Lower lobe of right lung (tissue), 2 donors: Measurements from ENCODE around the gene GPBP1L1. TPM values are rescaled to one million over a fixed set of nuclear protein-coding genes. Genes with fewer than 3 reads are reported as not detected.

ENCODE experiments used
- ATAC-seq, 2 donors: fragments of 200-7000 bp; cut with Tn5 transposase; one replicate each; pipeline ENCODE4 v1.9.1; 2020 to 2022; ENCODE audit warnings: mild to moderate bottlenecking in 2 of 2, moderate library complexity in 2 of 2
- DNase-seq: peaks from one replicate; pipeline ENCODE4 v3.0.0-alpha.2; 2020
- H3K27ac ChIP-seq: fragments of 200-600 bp; one replicate; pipeline ENCODE4 v1.8.0; 2022
- H3K27me3 ChIP-seq: fragments of 200-600 bp; one replicate; pipeline ENCODE4 v1.8.0; 2022; ENCODE audit warnings: low read depth
- H3K36me3 ChIP-seq: fragments of 200-600 bp; one replicate; pipeline ENCODE4 v1.8.0; 2022; ENCODE audit warnings: mild to moderate bottlenecking
- H3K4me1 ChIP-seq: fragments of 200-600 bp; one replicate; pipeline ENCODE4 v1.8.0; 2022
- H3K4me3 ChIP-seq: fragments of 200-600 bp; one replicate; pipeline ENCODE4 v1.8.0; 2022; ENCODE audit warnings: mild to moderate bottlenecking
- H3K9me3 ChIP-seq: fragments of 200-600 bp; one replicate; pipeline ENCODE4 v1.8.0; 2022
- intact Hi-C: fragments of 100-400 bp; cut with DNase I; formaldehyde crosslinking; loops from one replicate; pipeline ENCODE4 v1.11.0; 2022
- total RNA-seq: library from RNA; stranded (reverse); fragmentation: NEBNext Ultra II Directional; extraction: Animal tissue kit (Norgen Biotek cat#: 25700); gene quantifications from one replicate; pipeline ENCODE4 v1.2.1, GENCODE V29; 2021
- TF ChIP-seq, protein P1 (sequence below): fragments of 200-600 bp; IDR thresholded peaks from one replicate; pipeline ENCODE4 v1.8.0; 2022; ENCODE audit warnings: antibody characterized with exemption, mild to moderate bottlenecking
- donor health status: DM: no; HTN: yes; CAD: no; lungs with severe emphysema.

GPBP1L1 gene
- total RNA-seq, 1 donor from 2014 or later: 146 TPM

GRCh38 chr1:45585110-45585426 is 101.3 kb downstream of the GPBP1L1 start:
- intact Hi-C loops: no loop called here
- TF ChIP-seq, protein P1, sequence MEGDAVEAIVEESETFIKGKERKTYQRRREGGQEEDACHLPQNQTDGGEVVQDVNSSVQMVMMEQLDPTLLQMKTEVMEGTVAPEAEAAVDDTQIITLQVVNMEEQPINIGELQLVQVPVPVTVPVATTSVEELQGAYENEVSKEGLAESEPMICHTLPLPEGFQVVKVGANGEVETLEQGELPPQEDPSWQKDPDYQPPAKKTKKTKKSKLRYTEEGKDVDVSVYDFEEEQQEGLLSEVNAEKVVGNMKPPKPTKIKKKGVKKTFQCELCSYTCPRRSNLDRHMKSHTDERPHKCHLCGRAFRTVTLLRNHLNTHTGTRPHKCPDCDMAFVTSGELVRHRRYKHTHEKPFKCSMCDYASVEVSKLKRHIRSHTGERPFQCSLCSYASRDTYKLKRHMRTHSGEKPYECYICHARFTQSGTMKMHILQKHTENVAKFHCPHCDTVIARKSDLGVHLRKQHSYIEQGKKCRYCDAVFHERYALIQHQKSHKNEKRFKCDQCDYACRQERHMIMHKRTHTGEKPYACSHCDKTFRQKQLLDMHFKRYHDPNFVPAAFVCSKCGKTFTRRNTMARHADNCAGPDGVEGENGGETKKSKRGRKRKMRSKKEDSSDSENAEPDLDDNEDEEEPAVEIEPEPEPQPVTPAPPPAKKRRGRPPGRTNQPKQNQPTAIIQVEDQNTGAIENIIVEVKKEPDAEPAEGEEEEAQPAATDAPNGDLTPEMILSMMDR: no peak

DNA sequence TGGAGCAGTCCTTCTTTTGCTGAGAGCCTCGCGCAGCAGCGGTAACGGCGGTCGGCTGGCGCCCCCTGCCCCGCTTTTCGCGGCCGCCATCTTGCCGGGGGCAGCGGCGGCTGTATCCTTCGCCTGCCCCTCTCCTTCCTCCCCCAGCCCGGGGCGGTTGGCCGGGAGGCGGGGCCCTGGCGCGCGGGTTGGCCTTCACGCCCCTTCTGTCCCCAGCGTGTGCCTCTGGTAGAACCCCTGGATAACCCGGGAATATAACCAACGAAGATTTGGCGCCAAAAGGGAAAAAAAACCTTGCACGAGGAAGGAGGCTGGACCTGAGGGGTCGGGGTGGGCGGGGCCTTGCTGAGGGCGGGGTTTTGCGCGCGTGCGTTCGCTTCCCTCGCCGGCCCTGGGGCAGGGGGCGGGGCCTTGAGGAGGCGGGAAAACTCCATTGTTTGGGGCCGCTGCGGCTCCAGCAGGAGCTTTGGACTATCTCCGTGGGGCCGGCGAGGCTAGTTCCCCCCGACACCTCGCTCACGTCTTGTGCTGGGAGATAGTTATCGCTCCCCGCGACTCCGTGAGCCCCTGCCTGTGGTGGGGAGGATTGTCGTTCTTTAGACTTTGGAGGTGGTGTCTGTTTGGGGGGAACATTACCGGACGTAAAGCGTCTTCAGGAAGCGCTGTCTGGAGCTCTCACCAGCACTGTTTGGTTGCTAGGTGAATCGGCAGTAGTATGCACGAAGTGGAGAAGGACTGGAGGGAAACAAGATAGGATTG is 101.8 kb downstream of the GPBP1L1 start:
- Histone ChIP-seq H3K36me3 (no peaks in the 10 kb centered on the region), H3K27me3 (no peaks in the 10 kb centered on the region), H3K27ac (peak overlapping the region; percentile 96), H3K9me3 (no peaks in the 10 kb centered on the region), H3K4me1 (peaks cover 23% of the 10 kb centered on the region), H3K4me3 (peak overlapping the region; percentile 100)
- TF ChIP-seq, protein P1: no peak
- ATAC-seq (peak; percentile 91), DNase-seq (peak; percentile 91)
- intact Hi-C loops: no loop called here

More at GRCh38 chr1:45585110-45585426, 101.3 kb downstream of the GPBP1L1 start:
- DNase-seq (no peak), ATAC-seq (no peak)
- Histone ChIP-seq H3K4me1 (peaks cover 23% of the 10 kb centered on the region), H3K4me3 (peak overlapping the region; percentile 100), H3K36me3 (no peaks in the 10 kb centered on the region), H3K27ac (peak overlapping the region; percentile 96), H3K9me3 (no peaks in the 10 kb centered on the region), H3K27me3 (no peaks in the 10 kb centered on the region)

DNA sequence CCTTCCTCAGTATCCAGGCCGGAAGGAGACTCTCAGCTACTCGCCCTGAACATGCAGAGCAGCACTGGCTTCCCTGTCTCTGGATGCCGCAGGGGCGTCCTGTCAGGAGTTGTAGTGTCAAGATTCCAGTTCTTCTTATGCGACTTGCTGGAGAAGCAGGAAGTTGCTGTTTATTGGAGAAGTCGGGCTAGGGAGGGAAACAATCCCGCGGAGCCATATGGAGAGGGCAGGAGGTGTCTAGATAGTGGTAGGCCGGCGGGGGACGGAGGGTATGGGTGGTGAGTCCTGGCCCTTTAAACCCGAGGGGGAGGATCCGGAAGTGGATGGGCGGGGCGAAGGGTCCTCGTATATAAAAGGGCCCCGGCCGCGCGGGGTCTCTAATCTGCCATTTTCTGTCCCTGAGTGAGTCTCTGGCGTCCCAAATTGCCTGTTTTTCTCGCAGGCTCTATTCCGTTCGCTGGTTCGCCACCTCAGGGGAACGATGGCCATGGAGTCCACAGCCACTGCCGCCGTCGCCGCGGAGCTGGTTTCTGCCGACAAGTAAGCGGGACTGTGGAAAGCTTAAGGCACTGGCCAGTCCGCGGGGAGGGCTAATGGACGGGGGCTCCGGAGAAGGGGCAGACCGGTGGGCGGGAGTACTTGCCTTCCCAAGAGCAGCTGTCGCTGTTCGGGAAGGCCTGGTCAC is 102.5 kb downstream of the GPBP1L1 start, which contains the start of gene NASP:
Gene NASP (plus strand): TSS at position 376 of the 685 bp plus-strand sequence. CDS start 106 bp downstream, at position 482.
- DNase-seq: peak; percentile 93
- Histone ChIP-seq H3K4me3 (peak within 1 kb of the TSS; percentile 100), H3K27ac (peak within 1 kb of the TSS; percentile 96), H3K9me3 (no peaks in the 10 kb centered on the region), H3K4me1 (peaks cover 23% of the 10 kb centered on the region), H3K27me3 (no peaks in the 10 kb centered on the region), H3K36me3 (no peaks in the 10 kb centered on the region)
- intact Hi-C loops: no loop called here
- ATAC-seq: peak; percentile 93 to 94
- TF ChIP-seq, protein P1: no peak

- Histone ChIP-seq H3K4me3 (peak overlapping the region; percentile 100), H3K4me1 (peaks cover 23% of the 10 kb centered on the region), H3K36me3 (no peaks in the 10 kb centered on the region), H3K9me3 (no peaks in the 10 kb centered on the region), H3K27me3 (no peaks in the 10 kb centered on the region), H3K27ac (peak overlapping the region; percentile 96)
- intact Hi-C loops: no loop called here
- TF ChIP-seq, protein P1: no peak
- ATAC-seq (peak; percentile 91 to 94), DNase-seq (peak; percentile 96)
Observed at GRCh38 chr1:45583264-45583665, 103.1 kb downstream of the GPBP1L1 start.

Other genes with a start within 250 kb of the GPBP1L1 start
- 8.2 TPM for gene TESK2, start 195.4 kb downstream of the GPBP1L1 start, total RNA-seq
- 0.77 TPM for gene CCDC163, start 186.5 kb downstream of the GPBP1L1 start, total RNA-seq
- gene MMACHC, start 186.2 kb downstream of the GPBP1L1 start, total RNA-seq: 5.9 TPM
- 417 TPM for gene PRDX1, start 164.6 kb downstream of the GPBP1L1 start, total RNA-seq
- gene AKR1A1, start 135.7 kb downstream of the GPBP1L1 start, total RNA-seq: 203 TPM
- gene NASP, start 102.5 kb downstream of the GPBP1L1 start, total RNA-seq: 50.0 TPM
- gene CCDC17, start 62.5 kb downstream of the GPBP1L1 start, total RNA-seq: 20.3 TPM
- gene TMEM69, start 1.6 kb upstream of the GPBP1L1 start, total RNA-seq: 16.8 TPM
- gene IPP, start 64.1 kb upstream of the GPBP1L1 start, total RNA-seq: 13.4 TPM
- gene MAST2, start 117.1 kb upstream of the GPBP1L1 start, total RNA-seq: 25.8 TPM